ENCODE measurements around the gene GLRX.

DNA sequence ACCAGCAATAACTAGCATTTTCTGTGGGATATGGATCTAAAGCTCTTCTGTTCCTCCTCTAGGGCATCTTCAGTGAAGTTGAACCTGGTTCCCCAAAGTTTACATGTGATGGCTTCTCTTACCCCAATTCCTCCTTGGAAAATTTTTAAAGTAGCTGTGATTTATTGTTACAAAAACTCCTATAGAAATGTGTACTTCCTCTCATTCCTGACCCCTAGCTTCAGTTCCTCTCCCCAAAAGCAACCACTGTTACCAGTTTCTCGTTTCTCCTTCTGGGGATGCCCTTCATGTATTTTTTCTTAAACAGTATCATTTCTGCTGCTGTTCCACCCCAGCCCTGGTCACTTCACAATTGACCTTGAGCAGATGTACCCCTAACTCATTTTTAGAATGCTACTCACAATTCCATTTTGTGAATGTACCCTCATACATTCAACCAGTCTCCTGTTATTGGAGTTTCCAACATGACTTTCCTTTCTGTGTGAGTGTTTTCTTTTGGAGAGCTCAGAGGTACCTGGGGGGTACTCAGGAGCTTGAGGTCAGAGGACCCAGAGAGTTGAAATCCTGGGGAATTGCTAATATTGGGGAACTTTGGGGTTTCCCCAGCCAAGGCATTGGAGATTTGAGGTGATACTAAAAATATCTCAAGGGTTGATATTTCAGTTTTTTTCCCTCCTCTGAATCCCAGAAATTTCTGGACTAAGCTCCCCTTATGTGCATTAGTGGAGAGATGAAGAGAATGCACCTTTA, 18.6 kb upstream of the GLRX start:
- TF ChIP-seq, protein P1, sequence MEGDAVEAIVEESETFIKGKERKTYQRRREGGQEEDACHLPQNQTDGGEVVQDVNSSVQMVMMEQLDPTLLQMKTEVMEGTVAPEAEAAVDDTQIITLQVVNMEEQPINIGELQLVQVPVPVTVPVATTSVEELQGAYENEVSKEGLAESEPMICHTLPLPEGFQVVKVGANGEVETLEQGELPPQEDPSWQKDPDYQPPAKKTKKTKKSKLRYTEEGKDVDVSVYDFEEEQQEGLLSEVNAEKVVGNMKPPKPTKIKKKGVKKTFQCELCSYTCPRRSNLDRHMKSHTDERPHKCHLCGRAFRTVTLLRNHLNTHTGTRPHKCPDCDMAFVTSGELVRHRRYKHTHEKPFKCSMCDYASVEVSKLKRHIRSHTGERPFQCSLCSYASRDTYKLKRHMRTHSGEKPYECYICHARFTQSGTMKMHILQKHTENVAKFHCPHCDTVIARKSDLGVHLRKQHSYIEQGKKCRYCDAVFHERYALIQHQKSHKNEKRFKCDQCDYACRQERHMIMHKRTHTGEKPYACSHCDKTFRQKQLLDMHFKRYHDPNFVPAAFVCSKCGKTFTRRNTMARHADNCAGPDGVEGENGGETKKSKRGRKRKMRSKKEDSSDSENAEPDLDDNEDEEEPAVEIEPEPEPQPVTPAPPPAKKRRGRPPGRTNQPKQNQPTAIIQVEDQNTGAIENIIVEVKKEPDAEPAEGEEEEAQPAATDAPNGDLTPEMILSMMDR (IDR thresholded peaks at IDR 0.05; ENCODE audit: low read length), result no peak
- TF ChIP-seq EZH2 (IDR thresholded peaks at IDR 0.05; ENCODE audit: borderline replicate concordance, low read length), result no peak
